Measurements from ENCODE around the gene TSSC4. TPM values are rescaled to one million over a fixed set of nuclear protein-coding genes. Genes with fewer than 3 reads are reported as not detected.

TSSC4 gene
- total and polyA plus RNA-seq, 2 of the 13 experiments (the other 11 are each of a cell fraction or from before 2014, with no cell fraction given), result 16.2 to 58.6 TPM

DNA sequence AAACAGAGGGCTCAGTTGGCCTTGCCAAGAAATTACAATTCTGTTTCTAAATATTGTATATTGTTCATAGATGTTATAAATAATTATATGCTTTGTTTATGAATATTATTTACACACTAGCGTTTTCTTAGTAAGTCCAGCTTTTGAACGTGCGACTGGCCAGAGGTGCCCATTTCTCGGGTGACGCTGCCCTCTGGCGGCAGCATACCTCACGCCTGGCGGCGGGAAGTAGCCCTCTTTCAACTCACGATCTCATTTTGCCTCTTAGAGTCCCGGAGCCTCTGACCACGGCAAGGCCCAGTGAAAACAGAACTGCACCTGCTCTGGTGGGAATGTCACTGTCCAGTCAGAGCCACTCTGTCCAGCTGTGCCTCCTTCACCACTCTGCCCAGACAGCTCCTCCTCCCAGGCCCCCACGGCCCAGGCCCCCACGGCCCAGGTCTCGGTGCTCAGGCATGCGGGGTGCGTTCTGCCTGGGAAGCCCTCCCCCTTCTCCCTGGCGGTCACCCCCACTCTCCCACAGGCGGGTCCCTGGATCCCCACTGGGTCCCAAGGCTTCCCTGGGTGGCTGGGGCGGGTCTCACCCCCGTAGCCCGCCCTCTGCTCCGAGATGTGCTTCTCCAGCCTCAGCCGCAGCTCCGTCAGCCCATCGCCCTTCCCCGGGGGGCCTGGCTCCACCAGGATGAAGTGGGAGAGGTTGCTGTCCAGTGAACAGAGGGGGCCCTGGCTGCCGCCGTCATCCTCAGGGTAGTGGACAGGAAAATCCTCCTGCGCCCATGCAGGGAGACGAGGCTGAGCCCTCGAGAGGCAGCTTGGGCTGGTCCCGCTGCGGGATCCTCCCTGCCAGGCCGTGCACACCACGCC, 19.3 kb downstream of the TSSC4 start (continued):
- TF ChIP-seq, protein P1, sequence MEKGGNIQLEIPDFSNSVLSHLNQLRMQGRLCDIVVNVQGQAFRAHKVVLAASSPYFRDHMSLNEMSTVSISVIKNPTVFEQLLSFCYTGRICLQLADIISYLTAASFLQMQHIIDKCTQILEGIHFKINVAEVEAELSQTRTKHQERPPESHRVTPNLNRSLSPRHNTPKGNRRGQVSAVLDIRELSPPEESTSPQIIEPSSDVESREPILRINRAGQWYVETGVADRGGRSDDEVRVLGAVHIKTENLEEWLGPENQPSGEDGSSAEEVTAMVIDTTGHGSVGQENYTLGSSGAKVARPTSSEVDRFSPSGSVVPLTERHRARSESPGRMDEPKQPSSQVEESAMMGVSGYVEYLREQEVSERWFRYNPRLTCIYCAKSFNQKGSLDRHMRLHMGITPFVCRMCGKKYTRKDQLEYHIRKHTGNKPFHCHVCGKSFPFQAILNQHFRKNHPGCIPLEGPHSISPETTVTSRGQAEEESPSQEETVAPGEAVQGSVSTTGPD (CRISPR knock-in tag; IDR thresholded peaks at IDR 0.05), result no peak
- TF ChIP-seq ARHGAP35 (CRISPR knock-in tag; IDR thresholded peaks at IDR 0.05; ENCODE audit: borderline replicate concordance), result no peak
- peak; percentile 28; the same call in 1 of the 2 replicates for TF ChIP-seq GABPA (IDR thresholded peaks at IDR 0.05; ENCODE audit: low read depth, low read length)
- peak; percentile 85 for TF ChIP-seq GABPA (CRISPR knock-in tag; IDR thresholded peaks at IDR 0.05; ENCODE audit: low read depth)
- 0 out of 2 replicates have a peak, but pooled peaks have one; percentile 11 for TF ChIP-seq NCOA1 (CRISPR knock-in tag; IDR thresholded peaks at IDR 0.05)
- peak; percentile 3; the same call in 1 of the 2 replicates for TF ChIP-seq ATF7-NPFF (CRISPR knock-in tag; IDR thresholded peaks at IDR 0.05; ENCODE audit: low read depth)
- TF ChIP-seq, protein P2, sequence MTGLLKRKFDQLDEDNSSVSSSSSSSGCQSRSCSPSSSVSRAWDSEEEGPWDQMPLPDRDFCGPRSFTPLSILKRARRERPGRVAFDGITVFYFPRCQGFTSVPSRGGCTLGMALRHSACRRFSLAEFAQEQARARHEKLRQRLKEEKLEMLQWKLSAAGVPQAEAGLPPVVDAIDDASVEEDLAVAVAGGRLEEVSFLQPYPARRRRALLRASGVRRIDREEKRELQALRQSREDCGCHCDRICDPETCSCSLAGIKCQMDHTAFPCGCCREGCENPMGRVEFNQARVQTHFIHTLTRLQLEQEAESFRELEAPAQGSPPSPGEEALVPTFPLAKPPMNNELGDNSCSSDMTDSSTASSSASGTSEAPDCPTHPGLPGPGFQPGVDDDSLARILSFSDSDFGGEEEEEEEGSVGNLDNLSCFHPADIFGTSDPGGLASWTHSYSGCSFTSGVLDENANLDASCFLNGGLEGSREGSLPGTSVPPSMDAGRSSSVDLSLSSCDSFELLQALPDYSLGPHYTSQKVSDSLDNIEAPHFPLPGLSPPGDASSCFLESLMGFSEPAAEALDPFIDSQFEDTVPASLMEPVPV (CRISPR knock-in tag; IDR thresholded peaks at IDR 0.05), result peak; percentile 39; the same call in 1 of the 2 replicates
- TF ChIP-seq, protein P3, sequence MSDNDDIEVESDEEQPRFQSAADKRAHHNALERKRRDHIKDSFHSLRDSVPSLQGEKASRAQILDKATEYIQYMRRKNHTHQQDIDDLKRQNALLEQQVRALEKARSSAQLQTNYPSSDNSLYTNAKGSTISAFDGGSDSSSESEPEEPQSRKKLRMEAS (IDR thresholded peaks at IDR 0.05), result peak; percentile 54
- no peak for TF ChIP-seq NFIC (IDR thresholded peaks at IDR 0.05; ENCODE audit: low read length)
- no peak for TF ChIP-seq ZNF136 (CRISPR knock-in tag; IDR thresholded peaks at IDR 0.05; ENCODE audit: low read depth)
- TF ChIP-seq, protein P4, sequence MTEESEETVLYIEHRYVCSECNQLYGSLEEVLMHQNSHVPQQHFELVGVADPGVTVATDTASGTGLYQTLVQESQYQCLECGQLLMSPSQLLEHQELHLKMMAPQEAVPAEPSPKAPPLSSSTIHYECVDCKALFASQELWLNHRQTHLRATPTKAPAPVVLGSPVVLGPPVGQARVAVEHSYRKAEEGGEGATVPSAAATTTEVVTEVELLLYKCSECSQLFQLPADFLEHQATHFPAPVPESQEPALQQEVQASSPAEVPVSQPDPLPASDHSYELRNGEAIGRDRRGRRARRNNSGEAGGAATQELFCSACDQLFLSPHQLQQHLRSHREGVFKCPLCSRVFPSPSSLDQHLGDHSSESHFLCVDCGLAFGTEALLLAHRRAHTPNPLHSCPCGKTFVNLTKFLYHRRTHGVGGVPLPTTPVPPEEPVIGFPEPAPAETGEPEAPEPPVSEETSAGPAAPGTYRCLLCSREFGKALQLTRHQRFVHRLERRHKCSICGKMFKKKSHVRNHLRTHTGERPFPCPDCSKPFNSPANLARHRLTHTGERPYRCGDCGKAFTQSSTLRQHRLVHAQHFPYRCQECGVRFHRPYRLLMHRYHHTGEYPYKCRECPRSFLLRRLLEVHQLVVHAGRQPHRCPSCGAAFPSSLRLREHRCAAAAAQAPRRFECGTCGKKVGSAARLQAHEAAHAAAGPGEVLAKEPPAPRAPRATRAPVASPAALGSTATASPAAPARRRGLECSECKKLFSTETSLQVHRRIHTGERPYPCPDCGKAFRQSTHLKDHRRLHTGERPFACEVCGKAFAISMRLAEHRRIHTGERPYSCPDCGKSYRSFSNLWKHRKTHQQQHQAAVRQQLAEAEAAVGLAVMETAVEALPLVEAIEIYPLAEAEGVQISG (CRISPR knock-in tag; IDR thresholded peaks at IDR 0.05), result 0 out of 2 replicates have a peak, but pooled peaks have one; percentile 38
- no peak for TF ChIP-seq ZNF496 (CRISPR knock-in tag; IDR thresholded peaks at IDR 0.05; ENCODE audit: insufficient replicate concordance)
- peak; percentile 78 for TF ChIP-seq GABPB1 (CRISPR knock-in tag; IDR thresholded peaks at IDR 0.05)
- 0 out of 2 replicates have a peak, but pooled peaks have one; percentile 26 for TF ChIP-seq ZNF263 (CRISPR knock-in tag; IDR thresholded peaks at IDR 0.05)
- TF ChIP-seq, protein P5, sequence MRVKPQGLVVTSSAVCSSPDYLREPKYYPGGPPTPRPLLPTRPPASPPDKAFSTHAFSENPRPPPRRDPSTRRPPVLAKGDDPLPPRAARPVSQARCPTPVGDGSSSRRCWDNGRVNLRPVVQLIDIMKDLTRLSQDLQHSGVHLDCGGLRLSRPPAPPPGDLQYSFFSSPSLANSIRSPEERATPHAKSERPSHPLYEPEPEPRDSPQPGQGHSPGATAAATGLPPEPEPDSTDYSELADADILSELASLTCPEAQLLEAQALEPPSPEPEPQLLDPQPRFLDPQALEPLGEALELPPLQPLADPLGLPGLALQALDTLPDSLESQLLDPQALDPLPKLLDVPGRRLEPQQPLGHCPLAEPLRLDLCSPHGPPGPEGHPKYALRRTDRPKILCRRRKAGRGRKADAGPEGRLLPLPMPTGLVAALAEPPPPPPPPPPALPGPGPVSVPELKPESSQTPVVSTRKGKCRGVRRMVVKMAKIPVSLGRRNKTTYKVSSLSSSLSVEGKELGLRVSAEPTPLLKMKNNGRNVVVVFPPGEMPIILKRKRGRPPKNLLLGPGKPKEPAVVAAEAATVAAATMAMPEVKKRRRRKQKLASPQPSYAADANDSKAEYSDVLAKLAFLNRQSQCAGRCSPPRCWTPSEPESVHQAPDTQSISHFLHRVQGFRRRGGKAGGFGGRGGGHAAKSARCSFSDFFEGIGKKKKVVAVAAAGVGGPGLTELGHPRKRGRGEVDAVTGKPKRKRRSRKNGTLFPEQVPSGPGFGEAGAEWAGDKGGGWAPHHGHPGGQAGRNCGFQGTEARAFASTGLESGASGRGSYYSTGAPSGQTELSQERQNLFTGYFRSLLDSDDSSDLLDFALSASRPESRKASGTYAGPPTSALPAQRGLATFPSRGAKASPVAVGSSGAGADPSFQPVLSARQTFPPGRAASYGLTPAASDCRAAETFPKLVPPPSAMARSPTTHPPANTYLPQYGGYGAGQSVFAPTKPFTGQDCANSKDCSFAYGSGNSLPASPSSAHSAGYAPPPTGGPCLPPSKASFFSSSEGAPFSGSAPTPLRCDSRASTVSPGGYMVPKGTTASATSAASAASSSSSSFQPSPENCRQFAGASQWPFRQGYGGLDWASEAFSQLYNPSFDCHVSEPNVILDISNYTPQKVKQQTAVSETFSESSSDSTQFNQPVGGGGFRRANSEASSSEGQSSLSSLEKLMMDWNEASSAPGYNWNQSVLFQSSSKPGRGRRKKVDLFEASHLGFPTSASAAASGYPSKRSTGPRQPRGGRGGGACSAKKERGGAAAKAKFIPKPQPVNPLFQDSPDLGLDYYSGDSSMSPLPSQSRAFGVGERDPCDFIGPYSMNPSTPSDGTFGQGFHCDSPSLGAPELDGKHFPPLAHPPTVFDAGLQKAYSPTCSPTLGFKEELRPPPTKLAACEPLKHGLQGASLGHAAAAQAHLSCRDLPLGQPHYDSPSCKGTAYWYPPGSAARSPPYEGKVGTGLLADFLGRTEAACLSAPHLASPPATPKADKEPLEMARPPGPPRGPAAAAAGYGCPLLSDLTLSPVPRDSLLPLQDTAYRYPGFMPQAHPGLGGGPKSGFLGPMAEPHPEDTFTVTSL (CRISPR knock-in tag; IDR thresholded peaks at IDR 0.05; ENCODE audit: borderline replicate concordance), result 0 out of 2 replicates have a peak, but pooled peaks have one; percentile 24
- peak; percentile 47; the same call in 1 of the 2 replicates for TF ChIP-seq SALL1 (CRISPR knock-in tag; IDR thresholded peaks at IDR 0.05)

Measured in HepG2 (cell line).